GM23248 (cell line): ENCODE results near the gene RCOR1.

Experiments
- EZH2 ChIP-seq: fragments of 200-600 bp; sonication (generic); IDR thresholded peaks from 2 replicates; pipeline ENCODE4 v1.6.1; 2018; ENCODE audit warnings: antibody characterized with exemption, mild to moderate bottlenecking; ENCODE audit not compliant: insufficient read depth, poor library complexity, severe bottlenecking
- EZH2phosphoT487 ChIP-seq: fragments of 200-600 bp; sonication (generic); IDR thresholded peaks from 2 replicates; pipeline ENCODE4 v1.6.1; 2018; ENCODE audit warnings: antibody characterized with exemption, moderate library complexity, mild to moderate bottlenecking, low read depth; ENCODE audit not compliant: insufficient read depth

- TF ChIP-seq EZH2phosphoT487 (no peak), EZH2 (no peak)
These were observed 85.9 kb downstream of the RCOR1 start for GRCh38 chr14:102678394-102678793.
